Measurements from ENCODE around the gene PRUNE2.

Gene PRUNE2

DNA sequence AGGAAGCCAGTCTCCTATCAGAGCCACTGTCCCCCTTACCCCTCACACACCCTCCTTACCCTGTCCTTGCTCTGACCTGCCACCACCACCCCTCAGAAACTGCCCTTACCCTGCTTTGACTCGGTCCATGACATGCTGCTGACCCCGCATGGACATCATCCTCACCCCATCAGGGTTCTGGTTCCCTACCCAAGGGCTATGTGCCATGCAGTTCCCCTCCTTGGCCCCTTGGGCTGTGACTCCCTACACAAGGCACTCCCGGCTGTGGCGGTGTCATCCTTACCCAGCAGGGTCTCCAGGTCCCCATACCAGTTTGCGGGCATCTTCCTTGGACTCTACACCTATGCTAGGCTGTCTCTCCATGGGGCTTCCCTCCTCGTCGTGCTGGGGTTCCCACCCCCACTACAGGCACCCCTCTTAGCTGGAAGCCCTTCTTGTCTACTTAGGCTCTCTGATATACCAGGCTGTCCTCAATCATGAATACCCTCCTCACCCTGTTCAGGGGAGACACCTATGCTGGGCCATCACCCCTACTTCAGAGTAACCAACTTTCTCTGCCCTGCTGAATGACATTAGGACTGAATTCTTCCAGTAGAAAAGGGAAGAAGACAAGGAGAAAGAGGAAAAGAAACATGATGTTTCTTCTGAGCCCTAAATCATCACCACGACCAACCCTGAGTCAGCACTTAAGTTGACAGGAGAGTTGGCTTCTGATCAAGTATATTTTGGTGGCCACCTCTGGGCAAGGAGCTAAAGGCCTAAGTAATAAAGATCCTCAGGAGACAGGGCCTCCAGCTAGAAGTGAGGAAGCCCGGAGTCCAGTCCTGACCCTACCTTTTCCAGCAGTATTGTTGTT lies 331.8 kb downstream of the PRUNE2 start:
- in situ Hi-C loops (cut with HindIII; ENCODE audit: low sequenced_read_pairs), result no loop called here
- TF ChIP-seq, protein P1, sequence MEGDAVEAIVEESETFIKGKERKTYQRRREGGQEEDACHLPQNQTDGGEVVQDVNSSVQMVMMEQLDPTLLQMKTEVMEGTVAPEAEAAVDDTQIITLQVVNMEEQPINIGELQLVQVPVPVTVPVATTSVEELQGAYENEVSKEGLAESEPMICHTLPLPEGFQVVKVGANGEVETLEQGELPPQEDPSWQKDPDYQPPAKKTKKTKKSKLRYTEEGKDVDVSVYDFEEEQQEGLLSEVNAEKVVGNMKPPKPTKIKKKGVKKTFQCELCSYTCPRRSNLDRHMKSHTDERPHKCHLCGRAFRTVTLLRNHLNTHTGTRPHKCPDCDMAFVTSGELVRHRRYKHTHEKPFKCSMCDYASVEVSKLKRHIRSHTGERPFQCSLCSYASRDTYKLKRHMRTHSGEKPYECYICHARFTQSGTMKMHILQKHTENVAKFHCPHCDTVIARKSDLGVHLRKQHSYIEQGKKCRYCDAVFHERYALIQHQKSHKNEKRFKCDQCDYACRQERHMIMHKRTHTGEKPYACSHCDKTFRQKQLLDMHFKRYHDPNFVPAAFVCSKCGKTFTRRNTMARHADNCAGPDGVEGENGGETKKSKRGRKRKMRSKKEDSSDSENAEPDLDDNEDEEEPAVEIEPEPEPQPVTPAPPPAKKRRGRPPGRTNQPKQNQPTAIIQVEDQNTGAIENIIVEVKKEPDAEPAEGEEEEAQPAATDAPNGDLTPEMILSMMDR (IDR thresholded peaks at IDR 0.05; ENCODE audit: low read depth, low read length, missing control alignments), result no peak
- no peak for DNase-seq (ENCODE audit: low read depth)
- H3K4me3 ChIP-seq (ENCODE audit: low read depth, low read length), result no peak overlapping the region

DNA sequence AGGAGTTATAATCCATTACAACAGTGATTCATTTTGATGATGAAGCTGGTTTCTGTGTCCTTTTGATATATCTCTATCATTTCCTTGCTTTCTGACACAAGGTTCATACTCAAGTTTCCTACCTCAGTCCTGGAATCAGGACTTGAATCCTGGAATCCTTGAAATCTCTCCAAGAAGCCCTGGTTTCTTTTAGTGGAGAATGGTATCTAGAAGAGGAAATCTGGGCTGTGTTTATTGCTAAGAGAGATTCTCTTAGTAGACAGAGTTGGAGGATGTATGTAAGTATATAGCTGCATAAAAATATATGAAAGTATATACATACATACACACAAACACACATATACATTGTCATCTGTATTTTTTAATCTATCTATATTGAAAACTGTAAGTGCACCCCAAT lies 332.5 kb downstream of the PRUNE2 start:
- no peak for DNase-seq (ENCODE audit: low read depth)
- in situ Hi-C loops (cut with HindIII; ENCODE audit: low sequenced_read_pairs), result no loop called here
- H3K4me3 ChIP-seq (ENCODE audit: low read depth, low read length), result no peak overlapping the region
- TF ChIP-seq, protein P1 (IDR thresholded peaks at IDR 0.05; ENCODE audit: low read depth, low read length, missing control alignments), result no peak

DNA sequence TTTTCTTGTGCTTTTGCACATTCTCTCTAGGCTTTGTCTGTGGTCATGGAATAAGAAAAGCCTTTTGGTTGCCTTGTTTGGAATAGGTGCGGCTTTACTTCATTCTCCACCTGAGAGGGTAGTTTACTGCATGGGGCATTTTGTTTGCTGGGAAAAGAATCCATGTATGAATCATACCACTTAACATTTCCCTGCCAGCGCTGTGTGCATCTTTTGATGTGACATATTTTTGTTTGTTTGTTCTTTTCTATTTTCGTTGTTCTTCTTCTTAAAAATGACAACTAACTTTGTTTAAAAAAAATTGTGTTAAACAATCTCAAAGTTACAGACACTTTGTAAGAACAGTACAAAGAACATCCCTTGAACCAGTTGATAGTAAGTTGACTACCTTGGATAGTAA lies 333.8 kb downstream of the PRUNE2 start:
- DNase-seq (ENCODE audit: low read depth), result no peak
- in situ Hi-C loops (cut with HindIII; ENCODE audit: low sequenced_read_pairs), result no loop called here
- H3K4me3 ChIP-seq (ENCODE audit: low read depth, low read length), result no peak overlapping the region
- TF ChIP-seq, protein P1 (IDR thresholded peaks at IDR 0.05; ENCODE audit: low read depth, low read length, missing control alignments), result no peak

DNA sequence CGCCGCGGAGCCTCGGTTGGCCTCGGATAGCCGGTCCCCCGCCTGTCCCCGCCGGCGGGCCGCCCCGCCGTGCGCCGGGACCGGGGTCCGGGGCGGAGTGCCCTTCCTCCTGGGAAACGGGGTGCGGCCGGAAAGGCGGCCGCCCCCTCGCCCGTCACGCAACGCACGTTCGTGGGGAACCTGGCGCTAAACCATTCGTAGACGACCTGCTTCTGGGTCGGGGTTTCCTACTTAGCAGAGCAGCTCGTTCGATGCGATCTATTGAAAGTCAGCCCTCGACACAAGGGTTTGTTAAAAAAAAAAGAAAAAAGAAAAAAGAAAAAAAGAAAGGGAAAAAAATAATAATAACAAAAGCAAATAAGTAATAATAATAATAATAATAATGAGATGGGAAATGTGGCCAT lies 334.2 kb downstream of the PRUNE2 start:
- TF ChIP-seq, protein P1 (IDR thresholded peaks at IDR 0.05; ENCODE audit: low read depth, low read length, missing control alignments), result no peak
- DNase-seq (ENCODE audit: low read depth), result no peak
- in situ Hi-C loops (cut with HindIII; ENCODE audit: low sequenced_read_pairs), result no loop called here
- peak overlapping the region; percentile 35 for H3K4me3 ChIP-seq (ENCODE audit: low read depth, low read length)

DNA sequence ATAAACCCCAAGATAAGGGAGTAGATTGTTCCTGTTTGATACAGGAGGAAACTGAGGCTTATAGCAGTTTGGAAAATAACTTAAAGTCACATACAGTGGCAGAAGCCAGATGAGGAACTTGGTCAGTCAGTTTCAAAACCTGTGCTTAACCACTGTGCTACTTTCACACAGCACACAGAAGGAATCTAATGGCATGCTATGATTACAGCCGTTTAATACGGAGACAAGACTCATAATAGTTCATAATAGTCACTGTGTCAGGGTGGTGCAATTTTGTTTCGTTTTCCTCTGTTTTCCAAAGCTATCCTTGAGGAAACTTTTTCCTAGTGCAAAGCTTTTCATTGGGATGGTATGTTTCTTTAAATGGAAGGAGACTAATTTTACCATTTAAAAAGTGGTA lies 334.6 kb downstream of the PRUNE2 start:
- in situ Hi-C loops (cut with HindIII; ENCODE audit: low sequenced_read_pairs), result no loop called here

DNA sequence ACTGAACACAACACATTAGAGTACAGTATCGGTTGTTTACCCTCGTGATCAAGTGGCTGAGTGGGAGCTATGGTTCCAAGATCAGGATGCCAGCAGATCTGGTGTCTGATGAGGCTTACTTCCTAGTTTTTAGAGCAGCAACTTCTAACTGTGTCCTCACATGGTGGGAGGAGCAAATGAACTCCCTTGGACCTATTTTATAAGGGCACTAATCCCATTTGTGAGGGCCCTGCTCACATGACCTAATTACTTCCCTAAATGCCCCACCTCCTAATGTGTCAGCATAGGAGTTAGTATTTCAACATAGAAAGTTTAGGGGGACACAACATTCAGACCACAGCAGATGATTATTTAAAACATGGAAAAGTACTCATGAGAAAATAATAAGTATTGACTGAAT lies 335.1 kb downstream of the PRUNE2 start:
- H3K4me3 ChIP-seq (ENCODE audit: low read depth, low read length), result no peak overlapping the region
- TF ChIP-seq, protein P1 (IDR thresholded peaks at IDR 0.05; ENCODE audit: low read depth, low read length, missing control alignments), result no peak
- in situ Hi-C loops (cut with HindIII; ENCODE audit: low sequenced_read_pairs), result no loop called here
- no peak for DNase-seq (ENCODE audit: low read depth)

More for the DNA sequence above, 334.6 kb downstream of the PRUNE2 start:
- TF ChIP-seq, protein P1 (IDR thresholded peaks at IDR 0.05; ENCODE audit: low read depth, low read length, missing control alignments), result no peak
- no peak for DNase-seq (ENCODE audit: low read depth)
- peak overlapping the region; percentile 35 for H3K4me3 ChIP-seq (ENCODE audit: low read depth, low read length)

Data from astrocyte of the cerebellum (primary cell).